ENCODE results near the gene ZNF883.

DNA sequence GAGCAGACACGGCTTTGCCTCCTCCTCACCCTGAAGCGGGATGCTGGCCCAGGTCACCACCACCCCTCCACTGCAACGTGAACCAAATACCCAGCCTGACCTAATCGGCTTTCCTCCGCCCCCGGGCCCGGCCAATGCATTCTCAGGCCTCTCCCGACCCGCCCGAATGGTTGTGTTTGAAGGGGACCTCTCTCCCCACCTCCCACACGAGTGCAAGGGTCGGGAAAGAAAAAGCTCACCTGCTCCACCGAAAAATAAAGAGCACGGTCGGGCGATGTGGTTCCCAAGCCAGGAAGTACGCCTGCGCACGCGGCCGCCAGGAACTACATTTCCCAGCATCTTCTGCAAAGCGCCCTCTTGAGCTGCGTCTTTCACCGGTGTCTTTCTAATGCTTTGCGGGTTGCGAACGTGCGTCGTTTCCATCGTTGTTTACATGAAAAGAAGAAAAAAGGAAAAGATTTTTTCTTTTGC is at the start of gene ZNF883:
- TF ChIP-seq, protein P1, sequence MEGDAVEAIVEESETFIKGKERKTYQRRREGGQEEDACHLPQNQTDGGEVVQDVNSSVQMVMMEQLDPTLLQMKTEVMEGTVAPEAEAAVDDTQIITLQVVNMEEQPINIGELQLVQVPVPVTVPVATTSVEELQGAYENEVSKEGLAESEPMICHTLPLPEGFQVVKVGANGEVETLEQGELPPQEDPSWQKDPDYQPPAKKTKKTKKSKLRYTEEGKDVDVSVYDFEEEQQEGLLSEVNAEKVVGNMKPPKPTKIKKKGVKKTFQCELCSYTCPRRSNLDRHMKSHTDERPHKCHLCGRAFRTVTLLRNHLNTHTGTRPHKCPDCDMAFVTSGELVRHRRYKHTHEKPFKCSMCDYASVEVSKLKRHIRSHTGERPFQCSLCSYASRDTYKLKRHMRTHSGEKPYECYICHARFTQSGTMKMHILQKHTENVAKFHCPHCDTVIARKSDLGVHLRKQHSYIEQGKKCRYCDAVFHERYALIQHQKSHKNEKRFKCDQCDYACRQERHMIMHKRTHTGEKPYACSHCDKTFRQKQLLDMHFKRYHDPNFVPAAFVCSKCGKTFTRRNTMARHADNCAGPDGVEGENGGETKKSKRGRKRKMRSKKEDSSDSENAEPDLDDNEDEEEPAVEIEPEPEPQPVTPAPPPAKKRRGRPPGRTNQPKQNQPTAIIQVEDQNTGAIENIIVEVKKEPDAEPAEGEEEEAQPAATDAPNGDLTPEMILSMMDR (IDR thresholded peaks at IDR 0.05; ENCODE audit: insufficient read depth, low read length), result no peak
- TF ChIP-seq, protein P2, sequence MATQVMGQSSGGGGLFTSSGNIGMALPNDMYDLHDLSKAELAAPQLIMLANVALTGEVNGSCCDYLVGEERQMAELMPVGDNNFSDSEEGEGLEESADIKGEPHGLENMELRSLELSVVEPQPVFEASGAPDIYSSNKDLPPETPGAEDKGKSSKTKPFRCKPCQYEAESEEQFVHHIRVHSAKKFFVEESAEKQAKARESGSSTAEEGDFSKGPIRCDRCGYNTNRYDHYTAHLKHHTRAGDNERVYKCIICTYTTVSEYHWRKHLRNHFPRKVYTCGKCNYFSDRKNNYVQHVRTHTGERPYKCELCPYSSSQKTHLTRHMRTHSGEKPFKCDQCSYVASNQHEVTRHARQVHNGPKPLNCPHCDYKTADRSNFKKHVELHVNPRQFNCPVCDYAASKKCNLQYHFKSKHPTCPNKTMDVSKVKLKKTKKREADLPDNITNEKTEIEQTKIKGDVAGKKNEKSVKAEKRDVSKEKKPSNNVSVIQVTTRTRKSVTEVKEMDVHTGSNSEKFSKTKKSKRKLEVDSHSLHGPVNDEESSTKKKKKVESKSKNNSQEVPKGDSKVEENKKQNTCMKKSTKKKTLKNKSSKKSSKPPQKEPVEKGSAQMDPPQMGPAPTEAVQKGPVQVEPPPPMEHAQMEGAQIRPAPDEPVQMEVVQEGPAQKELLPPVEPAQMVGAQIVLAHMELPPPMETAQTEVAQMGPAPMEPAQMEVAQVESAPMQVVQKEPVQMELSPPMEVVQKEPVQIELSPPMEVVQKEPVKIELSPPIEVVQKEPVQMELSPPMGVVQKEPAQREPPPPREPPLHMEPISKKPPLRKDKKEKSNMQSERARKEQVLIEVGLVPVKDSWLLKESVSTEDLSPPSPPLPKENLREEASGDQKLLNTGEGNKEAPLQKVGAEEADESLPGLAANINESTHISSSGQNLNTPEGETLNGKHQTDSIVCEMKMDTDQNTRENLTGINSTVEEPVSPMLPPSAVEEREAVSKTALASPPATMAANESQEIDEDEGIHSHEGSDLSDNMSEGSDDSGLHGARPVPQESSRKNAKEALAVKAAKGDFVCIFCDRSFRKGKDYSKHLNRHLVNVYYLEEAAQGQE (IDR thresholded peaks at IDR 0.05; ENCODE audit: insufficient replicate concordance, low read depth), result no peak
- TF ChIP-seq GABPA (IDR thresholded peaks at IDR 0.05; ENCODE audit: low read depth), result no peak
